ENCODE results near the gene CNTNAP3.
"Not testable (repeated sequence)": the region's sequence is repeated elsewhere in the genome, so short reads cannot be mapped to it uniquely, and the experiment has no call there.

The CNTNAP3 gene

GRCh38 chr9:39067683-39068082 is 220.3 kb downstream of the CNTNAP3 start:
- DNase-seq (ENCODE audit: low read depth): not testable (repeated sequence)

- DNase-seq (ENCODE audit: low read depth): not testable (repeated sequence)
These were observed 225.0 kb downstream of the CNTNAP3 start for GRCh38 chr9:39062966-39063365.

- not testable (repeated sequence) for DNase-seq (ENCODE audit: low read depth)
These were observed 233.5 kb downstream of the CNTNAP3 start for GRCh38 chr9:39054453-39054852.

- DNase-seq (ENCODE audit: low read depth): not testable (repeated sequence)
These were observed 241.1 kb downstream of the CNTNAP3 start for GRCh38 chr9:39046833-39047232.

- not testable (repeated sequence) for DNase-seq (ENCODE audit: low read depth)
These were observed 245.6 kb downstream of the CNTNAP3 start for GRCh38 chr9:39042352-39042803.

GRCh38 chr9:39041774-39042173 is 246.2 kb downstream of the CNTNAP3 start:
- DNase-seq (ENCODE audit: low read depth): not testable (repeated sequence)

GRCh38 chr9:39039148-39039547 is 248.8 kb downstream of the CNTNAP3 start:
- not testable (repeated sequence) for DNase-seq (ENCODE audit: low read depth)

- DNase-seq (ENCODE audit: low read depth): not testable (repeated sequence)
These were observed 249.7 kb downstream of the CNTNAP3 start for GRCh38 chr9:39038221-39038620.

GRCh38 chr9:39033849-39034248 is 254.1 kb downstream of the CNTNAP3 start:
- not testable (repeated sequence) for DNase-seq (ENCODE audit: low read depth)

GRCh38 chr9:39030204-39031019 is 257.6 kb downstream of the CNTNAP3 start:
- not testable (repeated sequence) for DNase-seq (ENCODE audit: low read depth)

GRCh38 chr9:39028855-39029254 is 259.1 kb downstream of the CNTNAP3 start:
- not testable (repeated sequence) for DNase-seq (ENCODE audit: low read depth)

- not testable (repeated sequence) for DNase-seq (ENCODE audit: low read depth)
These were observed 259.8 kb downstream of the CNTNAP3 start for GRCh38 chr9:39028168-39028567.

GRCh38 chr9:39025911-39026588 is 261.9 kb downstream of the CNTNAP3 start:
- DNase-seq (ENCODE audit: low read depth): not testable (repeated sequence)
